Neural cell (in vitro differentiated cells): ENCODE measurements around the gene UNC5C. TPM values are rescaled to one million over a fixed set of nuclear protein-coding genes. Genes with fewer than 3 reads are reported as not detected.

Experiments
- H2AFZ ChIP-seq: fragments of 200-600, 300-800 bp; sonication (generic), shearing (Covaris generic); 2 replicates; pipeline ENCODE4 v1.6.0; 2014; ENCODE audit warnings: low read depth, mild to moderate bottlenecking, antibody characterized with exemption, low read length, moderate library complexity
- H3F3A ChIP-seq: fragments of 200-600 bp; shearing (Covaris generic); 2 replicates; pipeline ENCODE4 v1.6.1; 2016; ENCODE audit warnings: mild to moderate bottlenecking, moderate library complexity, mixed read lengths, antibody characterized with exemption, low read length; ENCODE audit not compliant: insufficient read depth, poor library complexity, severe bottlenecking
- H3K27ac ChIP-seq: fragments of 200-600, 300-800 bp; sonication (generic), shearing (Covaris generic); 2 replicates; pipeline ENCODE4 v1.5.1; 2014; ENCODE audit warnings: mild to moderate bottlenecking, low read length, moderate library complexity
- H3K27me3 ChIP-seq: fragments of 300-800, 200-600 bp; sonication (generic), shearing (Covaris generic); 2 replicates; pipeline ENCODE4 v1.6.0; 2014; ENCODE audit warnings: mild to moderate bottlenecking, low read depth, low read length, moderate library complexity; ENCODE audit not compliant: insufficient read depth
- H3K36me3 ChIP-seq: fragments of 300-800, 200-600 bp; sonication (generic), shearing (Covaris generic); 2 replicates; pipeline ENCODE4 v1.5.1; 2014; ENCODE audit warnings: mild to moderate bottlenecking, antibody characterized with exemption, low read length, moderate library complexity; ENCODE audit not compliant: insufficient read depth
- H3K4me2 ChIP-seq: fragments of 300-800, 200-600 bp; sonication (generic), shearing (Covaris generic); 2 replicates; pipeline ENCODE4 v1.6.0; 2014; ENCODE audit warnings: mild to moderate bottlenecking, low read length
- H3K4me3 ChIP-seq: fragments of 300-800, 200-600 bp; sonication (generic), shearing (Covaris generic); 2 replicates; pipeline ENCODE4 v1.5.1; 2014; ENCODE audit warnings: mild to moderate bottlenecking, low read length, moderate library complexity
- H3K79me2 ChIP-seq: fragments of 200-600 bp; shearing (Covaris generic); replicated peaks from 2 replicates; pipeline ENCODE4 v1.6.0; 2014; ENCODE audit warnings: mild to moderate bottlenecking, low read length, moderate library complexity; ENCODE audit not compliant: insufficient read depth
- H3K9ac ChIP-seq: fragments of 300-800, 200-600 bp; sonication (generic), shearing (Covaris generic); 2 replicates; pipeline ENCODE4 v1.6.1; 2016; ENCODE audit warnings: mild to moderate bottlenecking, low read length, mixed read lengths
- H3K9me2 ChIP-seq: fragments of 200-600 bp; shearing (Covaris generic); 2 replicates; pipeline ENCODE4 v1.6.1; 2016; ENCODE audit warnings: mild to moderate bottlenecking, low read length, mixed read lengths; ENCODE audit not compliant: insufficient read depth
- H3K9me3 ChIP-seq: fragments of 200-600, 300-800 bp; sonication (generic), shearing (Covaris generic); 2 replicates; pipeline ENCODE4 v1.6.1; 2016; ENCODE audit warnings: mild to moderate bottlenecking, mixed run types, low read length, moderate library complexity, mixed read lengths
- H4K20me1 ChIP-seq: fragments of 200-600 bp; shearing (Covaris generic); 2 replicates; pipeline ENCODE4 v1.6.1; 2016; ENCODE audit warnings: mild to moderate bottlenecking, mixed run types; ENCODE audit not compliant: insufficient read depth
- CTCF ChIP-seq: fragments of 450-650 bp; IDR thresholded peaks from 2 replicates; pipeline ENCODE4 v1.5.1; 2014; ENCODE audit warnings: antibody characterized with exemption, mild to moderate bottlenecking, moderate library complexity; ENCODE audit not compliant: poor library complexity, severe bottlenecking
- EP300 ChIP-seq: fragments of 450-650 bp; conservative IDR thresholded peaks from 2 replicates; pipeline ENCODE4 v1.6.1; 2014; ENCODE audit warnings: antibody characterized with exemption, mild to moderate bottlenecking, moderate library complexity; ENCODE audit not compliant: poor library complexity, severe bottlenecking
- EZH2 ChIP-seq: fragments of 200-600, 300-800 bp; shearing (Covaris generic), sonication (generic); IDR thresholded peaks from 2 replicates; pipeline ENCODE4 v1.6.1; 2014; ENCODE audit warnings: antibody characterized with exemption, low read length, borderline replicate concordance, mild to moderate bottlenecking; ENCODE audit not compliant: insufficient read depth, poor library complexity, severe bottlenecking
- MXI1 ChIP-seq: fragments of 450-650 bp; conservative IDR thresholded peaks from 2 replicates; pipeline ENCODE4 v1.6.1; 2014; ENCODE audit warnings: antibody characterized with exemption, mild to moderate bottlenecking; ENCODE audit not compliant: poor library complexity, severe bottlenecking
- POLR2AphosphoS5 ChIP-seq: IDR thresholded peaks from 2 replicates; pipeline ENCODE4 v1.6.1; 2012
- RAD21 ChIP-seq: fragments of 450-650 bp; conservative IDR thresholded peaks from 2 replicates; pipeline ENCODE4 v1.6.1; 2014; ENCODE audit warnings: antibody characterized with exemption, mild to moderate bottlenecking, moderate library complexity
- REST ChIP-seq: IDR thresholded peaks from 2 replicates; pipeline ENCODE4 v1.6.1; 2012; ENCODE audit warnings: borderline replicate concordance
- TAF1 ChIP-seq: IDR thresholded peaks from 2 replicates; pipeline ENCODE4 v1.6.1; 2012; ENCODE audit warnings: low read depth
- polyA plus RNA-seq: library from polyadenylated mRNA; depleted of rRNA; stranded (reverse); fragments of >200 nt; gene quantifications from 2 replicates; pipeline ENCODE4 v1.2.3, GENCODE V29; 2014

UNC5C gene
- polyA plus RNA-seq, 1 donor from 2014 or later: 0.56 TPM

DNA sequence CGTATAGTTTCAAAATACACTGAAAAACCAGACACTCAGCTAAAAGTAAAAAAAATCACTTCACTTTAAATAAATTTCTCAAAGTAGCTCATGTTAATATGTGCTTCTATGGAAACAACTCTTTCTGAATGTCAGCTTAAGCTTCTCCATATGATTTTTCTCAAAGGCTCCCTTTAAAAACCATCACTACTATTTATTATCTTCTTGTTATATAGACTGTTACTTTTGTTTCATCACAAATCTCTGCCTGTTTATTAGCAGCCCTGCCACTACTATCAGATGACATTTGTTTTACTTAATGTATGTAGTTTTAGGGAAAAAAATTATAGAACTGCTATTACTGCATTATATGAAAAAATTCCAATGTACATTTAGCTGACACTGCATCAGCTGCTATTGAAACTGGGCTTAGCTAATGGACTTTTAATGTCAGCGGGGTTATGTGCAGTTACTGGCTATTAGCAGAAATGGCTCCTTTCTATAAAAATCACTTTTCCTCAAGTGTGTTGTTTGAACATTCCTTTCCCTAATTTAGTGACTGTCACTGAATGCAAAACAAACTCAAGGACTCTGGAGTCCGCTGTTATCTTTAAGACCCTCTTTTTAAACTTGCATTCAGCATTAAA lies 10.8 kb downstream of the UNC5C start:
- Histone ChIP-seq H3K4me2 (no peak overlapping the region), H3K79me2 (no peaks in the 10 kb centered on the region)
- no peak for TF ChIP-seq EP300
- TF ChIP-seq MXI1: no peak
- no peak for TF ChIP-seq EZH2
- TF ChIP-seq POLR2AphosphoS5: peak; percentile 37
- TF ChIP-seq REST: no peak
- TF ChIP-seq CTCF: no peak
- TF ChIP-seq TAF1: no peak

GRCh38 chr4:95537191-95537590 lies 11.6 kb downstream of the UNC5C start:
- Histone ChIP-seq H3K9me2 (no peaks in the 10 kb centered on the region), H3K9ac (no peak overlapping the region), H3K36me3 (no peaks in the 10 kb centered on the region), H3K9me3 (no peaks in the 10 kb centered on the region), H4K20me1 (no peaks in the 10 kb centered on the region), H2AFZ (no peak overlapping the region), H3K27ac (no peak overlapping the region), H3K27me3 (no peaks in the 10 kb centered on the region), H3K4me2 (no peak overlapping the region), H3K79me2 (no peaks in the 10 kb centered on the region), H3K4me3 (no peak overlapping the region), H3F3A (no peaks in the 10 kb centered on the region)
- no peak for TF ChIP-seq RAD21
- no peak for TF ChIP-seq EP300
- TF ChIP-seq MXI1: no peak
- no peak for TF ChIP-seq POLR2AphosphoS5
- TF ChIP-seq CTCF: no peak
- no peak for TF ChIP-seq REST

More for the DNA sequence above, 10.8 kb downstream of the UNC5C start:
- H4K20me1 ChIP-seq: no peaks in the 10 kb centered on the region
- H3K9me2 ChIP-seq: no peaks in the 10 kb centered on the region
- H3K36me3 ChIP-seq: no peaks in the 10 kb centered on the region
- H2AFZ ChIP-seq: no peak overlapping the region
- H3K9me3 ChIP-seq: no peaks in the 10 kb centered on the region
- H3K27ac ChIP-seq: no peak overlapping the region
- no peaks in the 10 kb centered on the region for H3K27me3 ChIP-seq
- no peaks in the 10 kb centered on the region for H3F3A ChIP-seq
- no peak overlapping the region for H3K4me3 ChIP-seq
- H3K9ac ChIP-seq: no peak overlapping the region
